H9 (cell line): ENCODE results near the gene ADAM17. TPM values are rescaled to one million over a fixed set of nuclear protein-coding genes. Genes with fewer than 3 reads are reported as not detected.

Source experiments
- DNase-seq: peaks from one replicate; pipeline ENCODE4 v3.0.0-alpha.2; 2017
- H2AFZ ChIP-seq: one replicate; pipeline ENCODE4 v1.6.1; 2013; ENCODE audit warnings: mild to moderate bottlenecking, low read length, control low read depth, moderate library complexity
- H2AK5ac ChIP-seq: 2 replicates; pipeline ENCODE4 v1.6.1; 2013; ENCODE audit warnings: low read length, control low read depth, mixed read lengths; ENCODE audit not compliant: insufficient read length
- H2BK120ac ChIP-seq: one replicate; pipeline ENCODE4 v1.6.1; 2013; ENCODE audit warnings: low read depth, mild to moderate bottlenecking, low read length, control low read depth, inconsistent platforms; ENCODE audit not compliant: poor library complexity, severe bottlenecking
- H2BK12ac ChIP-seq: 2 replicates; pipeline ENCODE4 v1.6.1; 2013; ENCODE audit warnings: low read length, control low read depth, mixed read lengths, low read depth; ENCODE audit not compliant: insufficient read length
- H2BK15ac ChIP-seq: 2 replicates; pipeline ENCODE4 v1.6.1; 2013; ENCODE audit warnings: low read depth, low read length, control low read depth
- H2BK20ac ChIP-seq: one replicate; pipeline ENCODE4 v1.6.1; 2013; ENCODE audit warnings: low read depth, mild to moderate bottlenecking, low read length, control low read depth, inconsistent platforms; ENCODE audit not compliant: poor library complexity, severe bottlenecking
- H2BK5ac ChIP-seq: 2 replicates; pipeline ENCODE4 v1.6.1; 2013; ENCODE audit warnings: low read length, control low read depth, mixed read lengths; ENCODE audit not compliant: insufficient read length
- H3K14ac ChIP-seq: 2 replicates; pipeline ENCODE4 v1.6.1; 2013; ENCODE audit warnings: low read length, control low read depth; ENCODE audit not compliant: insufficient read depth
- H3K18ac ChIP-seq: 2 replicates; pipeline ENCODE4 v1.6.1; 2013; ENCODE audit warnings: low read depth, mild to moderate bottlenecking, mixed read lengths, low read length, control low read depth; ENCODE audit not compliant: insufficient read length
- H3K23ac ChIP-seq: 2 replicates; pipeline ENCODE4 v1.6.1; 2013; ENCODE audit warnings: low read length, control low read depth, mixed read lengths, low read depth; ENCODE audit not compliant: insufficient read length
- H3K23me2 ChIP-seq: 2 replicates; pipeline ENCODE4 v1.6.1; 2013; ENCODE audit warnings: low read depth, mild to moderate bottlenecking, mixed read lengths, low read length, control low read depth; ENCODE audit not compliant: insufficient read length, poor library complexity, severe bottlenecking
- H3K27ac ChIP-seq: 2 replicates; pipeline ENCODE4 v1.5.1; 2013; ENCODE audit warnings: low read length, control low read depth, mixed read lengths, low read depth; ENCODE audit not compliant: insufficient read length
- H3K27me3 ChIP-seq: 2 replicates; pipeline ENCODE4 v1.6.1; 2013; ENCODE audit warnings: low read length, control low read depth, inconsistent platforms; ENCODE audit not compliant: insufficient read depth
- H3K4ac ChIP-seq: 2 replicates; pipeline ENCODE4 v1.6.1; 2013; ENCODE audit warnings: low read depth, mild to moderate bottlenecking, control low read depth, inconsistent platforms, low read length, moderate library complexity
- H3K4me1 ChIP-seq: 2 replicates; pipeline ENCODE4 v1.6.1; 2013; ENCODE audit warnings: low read length, control low read depth, inconsistent platforms; ENCODE audit not compliant: insufficient read depth
- H3K4me2 ChIP-seq: 2 replicates; pipeline ENCODE4 v1.6.1; 2013; ENCODE audit warnings: low read length, control low read depth, mixed read lengths; ENCODE audit not compliant: insufficient read length, insufficient read depth
- H3K56ac ChIP-seq: 2 replicates; pipeline ENCODE4 v1.6.1; 2013; ENCODE audit warnings: low read depth, mild to moderate bottlenecking, mixed read lengths, low read length, control low read depth; ENCODE audit not compliant: insufficient read length
- H3K79me1 ChIP-seq: 2 replicates; pipeline ENCODE4 v1.6.1; 2013; ENCODE audit warnings: low read depth, mild to moderate bottlenecking, moderate library complexity, low read length, control low read depth, inconsistent platforms; ENCODE audit not compliant: insufficient read depth, poor library complexity, severe bottlenecking
- H3K79me2 ChIP-seq: 2 replicates; pipeline ENCODE4 v1.6.1; 2013; ENCODE audit warnings: low read length, control low read depth, inconsistent platforms; ENCODE audit not compliant: insufficient read depth
- H3K9ac ChIP-seq: 2 replicates; pipeline ENCODE4 v1.6.1; 2013; ENCODE audit warnings: low read length, control low read depth, mixed read lengths; ENCODE audit not compliant: insufficient read length; ENCODE audit errors: extremely low read depth
- H3K9me3 ChIP-seq: one replicate; pipeline ENCODE4 v1.6.1; 2013; ENCODE audit warnings: low read depth, low read length, inconsistent platforms; ENCODE audit not compliant: control insufficient read depth
- H3T11ph ChIP-seq: one replicate; pipeline ENCODE4 v1.6.1; 2013; ENCODE audit warnings: mild to moderate bottlenecking, low read length, control low read depth, inconsistent platforms
- H4K20me1 ChIP-seq: one replicate; pipeline ENCODE4 v1.6.1; 2013; ENCODE audit not compliant: control insufficient read depth, insufficient read length, insufficient read depth
- H4K5ac ChIP-seq: 2 replicates; pipeline ENCODE4 v1.6.1; 2013; ENCODE audit warnings: low read depth, mild to moderate bottlenecking, mixed read lengths, low read length, control low read depth; ENCODE audit not compliant: insufficient read length
- H4K8ac ChIP-seq: replicated peaks from 2 replicates; pipeline ENCODE4 v1.6.1; 2013; ENCODE audit warnings: low read length, control low read depth, mixed read lengths, low read depth; ENCODE audit not compliant: insufficient read length
- H4K91ac ChIP-seq: 2 replicates; pipeline ENCODE4 v1.6.1; 2013; ENCODE audit warnings: low read depth, mild to moderate bottlenecking, moderate library complexity, mixed read lengths, low read length, control low read depth; ENCODE audit not compliant: insufficient read length
- H3K27ac Mint-ChIP-seq, 3 experiments: 2 replicates in 2 of 3; 3 replicates in 1 of 3; pipeline ENCODE4 v1.8.0; 2020 to 2021; ENCODE audit warnings: mixed read lengths in 3 of 3, mild to moderate bottlenecking in 1 of 3, moderate library complexity in 1 of 3
- H3K27me3 Mint-ChIP-seq: 2 replicates; pipeline ENCODE4 v1.8.0; 2021; ENCODE audit warnings: low read depth, mild to moderate bottlenecking, moderate library complexity, mixed read lengths
- H3K36me3 Mint-ChIP-seq, 3 experiments: 2 replicates in 2 of 3; 3 replicates in 1 of 3; pipeline ENCODE4 v1.8.0; 2020 to 2021; ENCODE audit warnings: low read depth in 3 of 3, mixed read lengths in 3 of 3; ENCODE audit not compliant: insufficient read depth in 1 of 3
- H3K4me1 Mint-ChIP-seq, 2 experiments: 2 replicates each; pipeline ENCODE4 v1.8.0; 2020; ENCODE audit warnings: mixed read lengths in 2 of 2
- H3K4me3 Mint-ChIP-seq, 2 experiments: 2 replicates in 1 of 2; 3 replicates in 1 of 2; pipeline ENCODE4 v1.8.0; 2020 to 2021; ENCODE audit warnings: mild to moderate bottlenecking in 2 of 2, mixed read lengths in 2 of 2, moderate library complexity in 1 of 2
- H3K9me3 Mint-ChIP-seq, 2 experiments: 2 replicates in 1 of 2; 3 replicates in 1 of 2; pipeline ENCODE4 v1.8.0; 2020; ENCODE audit warnings: mild to moderate bottlenecking in 2 of 2, mixed read lengths in 2 of 2, moderate library complexity in 1 of 2
- WGBS: extraction: QIAGEN DNeasy Blood & Tissue Kit; methylation state at CpG from one replicate; pipeline ENCODE4 v1.1.7; 2013; ENCODE audit warnings: missing lambda C conversion rate, low lambda C conversion rate, mixed read lengths; ENCODE audit not compliant: insufficient read length; ENCODE audit errors: extremely low coverage; 5-methylcytosine and 5-hydroxymethylcytosine counted together
- total RNA-seq: library from RNA; stranded (reverse); gene quantifications from 2 replicates; pipeline ENCODE4 v1.2.1, GENCODE V29; 2021
- TF ChIP-seq, protein P1 (sequence below): fragments of 200-600 bp; sonication (generic); conservative IDR thresholded peaks from 3 replicates; pipeline ENCODE4 v1.8.0; 2021; ENCODE audit warnings: antibody characterized with exemption, mild to moderate bottlenecking

The ADAM17 gene
- total RNA-seq, 1 experiment from 2014 or later = 26.3 TPM

DNA sequence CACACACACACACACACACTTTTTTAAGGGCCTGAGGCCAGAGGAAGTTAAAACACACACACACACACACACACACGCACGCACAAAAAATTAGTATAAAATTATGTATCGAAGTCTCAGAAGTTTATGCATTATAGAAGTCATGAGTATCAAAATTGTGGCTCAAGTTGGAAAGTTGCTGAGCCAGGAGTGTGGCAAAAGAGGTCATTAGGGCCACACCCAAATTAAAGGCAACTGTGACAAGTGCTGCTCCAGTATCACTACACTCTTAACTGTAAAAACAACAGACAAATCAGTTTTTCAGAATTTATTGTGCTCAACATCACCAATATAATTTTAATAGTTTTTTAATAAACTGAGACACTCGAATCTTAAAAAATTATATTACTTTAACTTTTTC lies 38.3 kb upstream of the ADAM17 start:
- H3T11ph ChIP-seq = no peak overlapping the region
- H3K79me2 ChIP-seq = peaks cover 14% of the 10 kb centered on the region; the same call in 1 of the 2 replicates
- H3K56ac ChIP-seq = no peak overlapping the region
- no peak overlapping the region for H3K9ac ChIP-seq
- no peak overlapping the region for H3K18ac ChIP-seq
- no peaks in the 10 kb centered on the region for H4K20me1 ChIP-seq
- H3K27me3 Mint-ChIP-seq = no peaks in the 10 kb centered on the region
- DNase-seq = no peak
- no peak overlapping the region for H4K5ac ChIP-seq
- H3K27me3 ChIP-seq = no peaks in the 10 kb centered on the region
- H2BK20ac ChIP-seq = no peak overlapping the region
- peaks cover 2% of the 10 kb centered on the region in 2 experiments; a peak in 1 of 5 replicates for H3K9me3 Mint-ChIP-seq
- no peak overlapping the region for H3K27ac ChIP-seq
- H3K4me3 Mint-ChIP-seq = no peak overlapping the region
- H3K4me1 Mint-ChIP-seq = peaks cover 4 to 18% of the 10 kb centered on the region in 2 experiments; a peak in 2 of 4 replicates
- no peak overlapping the region for H3K23ac ChIP-seq
- no peak overlapping the region for H2BK15ac ChIP-seq
- H4K91ac ChIP-seq = no peak overlapping the region
- no peak overlapping the region for H2BK12ac ChIP-seq
- H2BK120ac ChIP-seq = no peak overlapping the region
- no peak overlapping the region for H3K27ac Mint-ChIP-seq
- H4K8ac ChIP-seq = no peak overlapping the region
- H3K79me1 ChIP-seq = no peaks in the 10 kb centered on the region
- no peak overlapping the region for H3K14ac ChIP-seq
- 100% methylated on average over 1 of the region's 4 CpGs for WGBS
- no peak overlapping the region for H3K4ac ChIP-seq
- H3K4me1 ChIP-seq = no peaks in the 10 kb centered on the region; the same call in 1 of the 2 replicates
- H2AK5ac ChIP-seq = no peak overlapping the region
- no peak overlapping the region for H2BK5ac ChIP-seq
- peaks cover 18 to 39% (median 25%) of the 10 kb centered on the region in 3 experiments; a peak in 6 of 7 replicates for H3K36me3 Mint-ChIP-seq
- no peak overlapping the region for H2AFZ ChIP-seq
- TF ChIP-seq, protein P1, sequence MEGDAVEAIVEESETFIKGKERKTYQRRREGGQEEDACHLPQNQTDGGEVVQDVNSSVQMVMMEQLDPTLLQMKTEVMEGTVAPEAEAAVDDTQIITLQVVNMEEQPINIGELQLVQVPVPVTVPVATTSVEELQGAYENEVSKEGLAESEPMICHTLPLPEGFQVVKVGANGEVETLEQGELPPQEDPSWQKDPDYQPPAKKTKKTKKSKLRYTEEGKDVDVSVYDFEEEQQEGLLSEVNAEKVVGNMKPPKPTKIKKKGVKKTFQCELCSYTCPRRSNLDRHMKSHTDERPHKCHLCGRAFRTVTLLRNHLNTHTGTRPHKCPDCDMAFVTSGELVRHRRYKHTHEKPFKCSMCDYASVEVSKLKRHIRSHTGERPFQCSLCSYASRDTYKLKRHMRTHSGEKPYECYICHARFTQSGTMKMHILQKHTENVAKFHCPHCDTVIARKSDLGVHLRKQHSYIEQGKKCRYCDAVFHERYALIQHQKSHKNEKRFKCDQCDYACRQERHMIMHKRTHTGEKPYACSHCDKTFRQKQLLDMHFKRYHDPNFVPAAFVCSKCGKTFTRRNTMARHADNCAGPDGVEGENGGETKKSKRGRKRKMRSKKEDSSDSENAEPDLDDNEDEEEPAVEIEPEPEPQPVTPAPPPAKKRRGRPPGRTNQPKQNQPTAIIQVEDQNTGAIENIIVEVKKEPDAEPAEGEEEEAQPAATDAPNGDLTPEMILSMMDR = no peak
- no peak overlapping the region for H3K4me2 ChIP-seq
- H3K23me2 ChIP-seq = no peaks in the 10 kb centered on the region
- H3K9me3 ChIP-seq = no peaks in the 10 kb centered on the region
